GM12878 (cell line): ENCODE results near the gene PPARD.

ENCODE experiments used
- CHD2 ChIP-seq: IDR thresholded peaks from 2 replicates; pipeline ENCODE4 v1.6.1; 2011; ENCODE audit warnings: low read depth, low read length, improper control_type of control experiment, borderline replicate concordance
- POLR2A ChIP-seq: IDR thresholded peaks from 2 replicates; pipeline ENCODE4 v1.6.1; 2011; ENCODE audit warnings: low read depth, mild to moderate bottlenecking, low read length
- SMC3 ChIP-seq: IDR thresholded peaks from 2 replicates; pipeline ENCODE4 v1.6.1; 2011; ENCODE audit warnings: low read length, improper control_type of control experiment, borderline replicate concordance
- TF ChIP-seq, protein P1 (sequence below): IDR thresholded peaks from 2 replicates; pipeline ENCODE4 v1.6.1; 2011; ENCODE audit warnings: low read depth, mild to moderate bottlenecking, low read length, moderate library complexity, borderline replicate concordance; ENCODE audit errors: extremely low read depth
- TF ChIP-seq, protein P2 (sequence below), 3 experiments: IDR thresholded peaks in 2 of 3; conservative IDR thresholded peaks in 1 of 3; 2 replicates each; pipeline ENCODE4 v1.5.1; 2011; ENCODE audit warnings: low read depth in 3 of 3, low read length in 3 of 3, mild to moderate bottlenecking in 3 of 3, control low read depth in 2 of 3, moderate library complexity in 2 of 3, inconsistent platforms in 1 of 3, mixed read lengths in 1 of 3; ENCODE audit not compliant: control insufficient read depth in 2 of 3, insufficient read depth in 1 of 3; ENCODE audit errors: extremely low read depth in 1 of 3
- TF ChIP-seq, protein P3 (sequence below): IDR thresholded peaks from 2 replicates; pipeline ENCODE4 v1.6.1; 2011; ENCODE audit warnings: borderline replicate concordance, low read depth, mild to moderate bottlenecking, moderate library complexity, mixed read lengths, low read length; ENCODE audit not compliant: insufficient read depth; ENCODE audit errors: extremely low read length

DNA sequence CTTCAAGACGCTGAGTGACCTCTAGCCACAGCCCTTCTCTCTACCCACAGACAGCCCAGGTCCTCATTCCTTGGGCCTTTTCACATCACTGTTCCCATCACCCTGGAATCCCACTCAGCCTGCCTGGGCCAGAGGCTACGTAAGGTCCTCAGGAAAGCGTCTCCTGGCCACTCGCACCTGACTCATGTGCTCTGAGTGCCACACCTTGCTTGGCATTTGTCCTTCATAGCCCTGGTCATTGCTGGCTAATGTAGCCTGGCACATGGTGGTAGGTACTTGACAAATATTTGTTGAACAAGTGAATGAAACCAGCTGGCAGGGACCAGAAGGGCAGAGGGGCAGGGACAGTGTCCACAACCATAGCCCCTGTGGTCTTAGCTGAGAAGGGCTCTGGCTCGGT lies 59.2 kb downstream of the PPARD start:
- TF ChIP-seq POLR2A = no peak
- TF ChIP-seq, protein P1, sequence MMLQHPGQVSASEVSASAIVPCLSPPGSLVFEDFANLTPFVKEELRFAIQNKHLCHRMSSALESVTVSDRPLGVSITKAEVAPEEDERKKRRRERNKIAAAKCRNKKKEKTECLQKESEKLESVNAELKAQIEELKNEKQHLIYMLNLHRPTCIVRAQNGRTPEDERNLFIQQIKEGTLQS = no peak
- TF ChIP-seq, protein P2, sequence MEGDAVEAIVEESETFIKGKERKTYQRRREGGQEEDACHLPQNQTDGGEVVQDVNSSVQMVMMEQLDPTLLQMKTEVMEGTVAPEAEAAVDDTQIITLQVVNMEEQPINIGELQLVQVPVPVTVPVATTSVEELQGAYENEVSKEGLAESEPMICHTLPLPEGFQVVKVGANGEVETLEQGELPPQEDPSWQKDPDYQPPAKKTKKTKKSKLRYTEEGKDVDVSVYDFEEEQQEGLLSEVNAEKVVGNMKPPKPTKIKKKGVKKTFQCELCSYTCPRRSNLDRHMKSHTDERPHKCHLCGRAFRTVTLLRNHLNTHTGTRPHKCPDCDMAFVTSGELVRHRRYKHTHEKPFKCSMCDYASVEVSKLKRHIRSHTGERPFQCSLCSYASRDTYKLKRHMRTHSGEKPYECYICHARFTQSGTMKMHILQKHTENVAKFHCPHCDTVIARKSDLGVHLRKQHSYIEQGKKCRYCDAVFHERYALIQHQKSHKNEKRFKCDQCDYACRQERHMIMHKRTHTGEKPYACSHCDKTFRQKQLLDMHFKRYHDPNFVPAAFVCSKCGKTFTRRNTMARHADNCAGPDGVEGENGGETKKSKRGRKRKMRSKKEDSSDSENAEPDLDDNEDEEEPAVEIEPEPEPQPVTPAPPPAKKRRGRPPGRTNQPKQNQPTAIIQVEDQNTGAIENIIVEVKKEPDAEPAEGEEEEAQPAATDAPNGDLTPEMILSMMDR (IDR thresholded peaks at IDR 0.05 in 2 of 3, conservative IDR thresholded peaks at IDR 0.05 in 1 of 3; ENCODE audit: control insufficient read depth in 2 of 3, extremely low read depth in 1 of 3, insufficient read depth in 1 of 3, low read depth in 3 of 3, low read length in 3 of 3) = no peak
- TF ChIP-seq SMC3 = no peak
- no peak for TF ChIP-seq CHD2
- TF ChIP-seq, protein P3, sequence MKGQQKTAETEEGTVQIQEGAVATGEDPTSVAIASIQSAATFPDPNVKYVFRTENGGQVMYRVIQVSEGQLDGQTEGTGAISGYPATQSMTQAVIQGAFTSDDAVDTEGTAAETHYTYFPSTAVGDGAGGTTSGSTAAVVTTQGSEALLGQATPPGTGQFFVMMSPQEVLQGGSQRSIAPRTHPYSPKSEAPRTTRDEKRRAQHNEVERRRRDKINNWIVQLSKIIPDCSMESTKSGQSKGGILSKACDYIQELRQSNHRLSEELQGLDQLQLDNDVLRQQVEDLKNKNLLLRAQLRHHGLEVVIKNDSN = no peak
